ENCODE data around the gene MTM1.

DNA sequence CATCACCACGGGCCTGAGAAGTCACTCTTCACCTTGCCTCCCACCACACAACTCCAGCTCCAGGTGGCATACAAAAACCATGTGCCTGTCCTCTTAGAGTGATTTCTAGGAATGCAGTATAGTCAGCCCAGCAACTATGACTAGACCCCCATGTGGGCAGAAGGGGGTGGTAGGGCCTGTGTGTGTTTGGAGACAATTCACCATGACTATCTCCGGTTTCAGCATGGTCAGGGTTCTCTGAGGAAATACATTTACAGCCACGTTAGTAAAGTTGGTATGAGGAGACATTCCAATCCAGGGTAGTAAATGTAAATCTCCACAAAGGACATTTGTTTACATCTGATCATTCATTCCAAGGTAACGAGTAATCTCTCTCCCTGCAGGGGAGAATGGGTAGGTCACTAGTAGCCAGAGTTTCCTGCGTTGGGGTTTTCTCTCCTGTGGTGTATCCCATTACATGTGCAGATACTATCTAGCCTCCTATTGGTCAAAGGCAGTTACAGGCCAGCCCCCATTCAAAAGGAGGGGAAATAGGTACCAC, 120.6 kb downstream of the MTM1 start:
- TF ChIP-seq EZH2 (IDR thresholded peaks at IDR 0.05; ENCODE audit: borderline replicate concordance) = no peak
- TF ChIP-seq, protein P1, sequence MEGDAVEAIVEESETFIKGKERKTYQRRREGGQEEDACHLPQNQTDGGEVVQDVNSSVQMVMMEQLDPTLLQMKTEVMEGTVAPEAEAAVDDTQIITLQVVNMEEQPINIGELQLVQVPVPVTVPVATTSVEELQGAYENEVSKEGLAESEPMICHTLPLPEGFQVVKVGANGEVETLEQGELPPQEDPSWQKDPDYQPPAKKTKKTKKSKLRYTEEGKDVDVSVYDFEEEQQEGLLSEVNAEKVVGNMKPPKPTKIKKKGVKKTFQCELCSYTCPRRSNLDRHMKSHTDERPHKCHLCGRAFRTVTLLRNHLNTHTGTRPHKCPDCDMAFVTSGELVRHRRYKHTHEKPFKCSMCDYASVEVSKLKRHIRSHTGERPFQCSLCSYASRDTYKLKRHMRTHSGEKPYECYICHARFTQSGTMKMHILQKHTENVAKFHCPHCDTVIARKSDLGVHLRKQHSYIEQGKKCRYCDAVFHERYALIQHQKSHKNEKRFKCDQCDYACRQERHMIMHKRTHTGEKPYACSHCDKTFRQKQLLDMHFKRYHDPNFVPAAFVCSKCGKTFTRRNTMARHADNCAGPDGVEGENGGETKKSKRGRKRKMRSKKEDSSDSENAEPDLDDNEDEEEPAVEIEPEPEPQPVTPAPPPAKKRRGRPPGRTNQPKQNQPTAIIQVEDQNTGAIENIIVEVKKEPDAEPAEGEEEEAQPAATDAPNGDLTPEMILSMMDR (IDR thresholded peaks at IDR 0.05; ENCODE audit: poor library complexity) = no peak

Data from hepatocyte (in vitro differentiated cells).